Sigmoid colon (tissue), 4 donors: ENCODE results near the gene AGAP2.

ENCODE experiments used
- POLR2A ChIP-seq, 2 donors: fragments of 450-650 bp; IDR thresholded peaks; one replicate each; pipeline ENCODE4 v1.6.1; 2016; ENCODE audit warnings: antibody characterized with exemption in 2 of 2, mild to moderate bottlenecking in 2 of 2, moderate library complexity in 2 of 2
- POLR2AphosphoS5 ChIP-seq, 4 donors: sonication (generic); formaldehyde crosslinking; IDR thresholded peaks; one replicate each; pipeline ENCODE4 v1.6.1; 2017; ENCODE audit warnings: antibody characterized with exemption in 4 of 4
- TF ChIP-seq, protein P1 (sequence below), 4 experiments: fragments of 450-650 bp in 3 of 4; fragments of 200-600 bp in 1 of 4; IDR thresholded peaks; one replicate each; pipeline ENCODE4 v1.5.1; 2016 to 2019; ENCODE audit warnings: antibody characterized with exemption in 4 of 4, mild to moderate bottlenecking in 3 of 4, moderate library complexity in 2 of 4

DNA sequence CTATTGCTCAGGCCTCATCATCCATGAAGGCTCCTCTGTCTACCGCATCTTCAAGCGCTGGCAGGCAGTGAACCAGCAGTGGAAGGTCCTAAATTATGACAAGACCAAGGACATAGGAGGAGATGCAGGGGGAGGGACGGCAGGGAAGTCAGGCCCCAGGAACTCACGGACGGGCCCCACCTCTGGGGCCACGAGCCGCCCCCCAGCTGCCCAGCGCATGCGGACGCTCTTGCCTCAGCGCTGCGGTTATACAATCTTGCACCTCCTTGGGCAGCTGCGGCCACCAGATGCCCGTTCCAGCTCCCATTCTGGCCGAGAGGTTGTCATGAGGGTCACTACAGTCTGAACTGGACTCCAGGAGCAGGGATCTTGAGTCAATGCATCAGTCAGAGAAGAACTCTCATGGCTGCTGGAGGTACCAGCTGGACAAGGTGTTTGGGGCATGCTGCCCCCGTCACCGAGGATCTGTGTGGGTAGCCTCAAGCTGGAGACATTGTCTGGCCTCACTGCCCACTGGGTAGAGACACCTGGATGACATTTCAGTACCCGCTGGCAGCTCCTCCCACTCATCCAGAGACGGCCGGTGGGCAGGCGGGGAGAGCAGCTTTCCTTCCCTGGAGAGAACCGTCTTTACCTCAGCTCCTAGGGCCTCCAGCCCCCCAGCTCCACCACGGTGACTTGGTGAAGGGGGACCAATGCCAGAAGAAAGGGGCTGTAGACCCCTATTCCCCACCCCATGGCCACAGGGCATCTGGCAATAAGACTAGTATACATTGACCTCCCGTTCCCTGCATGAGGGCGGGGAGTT is 20.2 kb upstream of the AGAP2 start:
- TF ChIP-seq POLR2A (IDR thresholded peaks at IDR 0.05) (no peak), POLR2AphosphoS5 (IDR thresholded peaks at IDR 0.05) (no peak)
- TF ChIP-seq, protein P1, sequence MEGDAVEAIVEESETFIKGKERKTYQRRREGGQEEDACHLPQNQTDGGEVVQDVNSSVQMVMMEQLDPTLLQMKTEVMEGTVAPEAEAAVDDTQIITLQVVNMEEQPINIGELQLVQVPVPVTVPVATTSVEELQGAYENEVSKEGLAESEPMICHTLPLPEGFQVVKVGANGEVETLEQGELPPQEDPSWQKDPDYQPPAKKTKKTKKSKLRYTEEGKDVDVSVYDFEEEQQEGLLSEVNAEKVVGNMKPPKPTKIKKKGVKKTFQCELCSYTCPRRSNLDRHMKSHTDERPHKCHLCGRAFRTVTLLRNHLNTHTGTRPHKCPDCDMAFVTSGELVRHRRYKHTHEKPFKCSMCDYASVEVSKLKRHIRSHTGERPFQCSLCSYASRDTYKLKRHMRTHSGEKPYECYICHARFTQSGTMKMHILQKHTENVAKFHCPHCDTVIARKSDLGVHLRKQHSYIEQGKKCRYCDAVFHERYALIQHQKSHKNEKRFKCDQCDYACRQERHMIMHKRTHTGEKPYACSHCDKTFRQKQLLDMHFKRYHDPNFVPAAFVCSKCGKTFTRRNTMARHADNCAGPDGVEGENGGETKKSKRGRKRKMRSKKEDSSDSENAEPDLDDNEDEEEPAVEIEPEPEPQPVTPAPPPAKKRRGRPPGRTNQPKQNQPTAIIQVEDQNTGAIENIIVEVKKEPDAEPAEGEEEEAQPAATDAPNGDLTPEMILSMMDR (IDR thresholded peaks at IDR 0.05) = no peak
